ENCODE data around the gene PRR36.

DNA sequence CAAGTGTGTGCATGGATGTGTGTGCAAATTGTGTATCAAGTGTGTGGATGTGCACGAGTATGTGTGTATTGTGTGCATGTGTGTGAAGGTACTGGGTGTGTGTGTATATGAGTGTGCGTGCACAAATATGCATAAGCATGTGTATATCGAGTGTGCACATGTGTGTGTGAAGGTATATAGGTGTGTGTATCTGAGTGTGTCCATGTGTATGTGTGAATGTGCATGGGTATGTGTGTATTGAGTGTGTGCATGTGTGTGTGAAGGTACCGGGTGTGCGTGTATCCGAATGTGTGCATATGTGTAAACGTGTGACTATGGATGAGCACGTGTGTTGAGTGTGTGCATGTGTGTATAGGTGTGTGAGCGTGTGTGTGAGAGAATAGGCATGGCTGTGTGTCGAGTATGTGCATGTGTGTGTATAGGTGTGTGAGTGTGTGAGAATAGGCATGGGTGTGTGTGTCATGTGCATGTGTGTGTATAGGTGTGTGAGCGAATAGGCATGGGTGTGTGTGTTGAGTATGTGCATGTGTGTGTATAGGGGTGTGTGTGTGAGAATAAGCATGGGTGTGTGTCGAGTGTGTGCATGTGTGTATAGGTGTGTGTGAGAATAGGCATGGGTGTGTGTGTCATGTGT, 31.4 kb downstream of the PRR36 start:
- TF ChIP-seq POLR2A (IDR thresholded peaks at IDR 0.05) (no peak), POLR2AphosphoS5 (IDR thresholded peaks at IDR 0.05) (no peak)
- TF ChIP-seq, protein P1, sequence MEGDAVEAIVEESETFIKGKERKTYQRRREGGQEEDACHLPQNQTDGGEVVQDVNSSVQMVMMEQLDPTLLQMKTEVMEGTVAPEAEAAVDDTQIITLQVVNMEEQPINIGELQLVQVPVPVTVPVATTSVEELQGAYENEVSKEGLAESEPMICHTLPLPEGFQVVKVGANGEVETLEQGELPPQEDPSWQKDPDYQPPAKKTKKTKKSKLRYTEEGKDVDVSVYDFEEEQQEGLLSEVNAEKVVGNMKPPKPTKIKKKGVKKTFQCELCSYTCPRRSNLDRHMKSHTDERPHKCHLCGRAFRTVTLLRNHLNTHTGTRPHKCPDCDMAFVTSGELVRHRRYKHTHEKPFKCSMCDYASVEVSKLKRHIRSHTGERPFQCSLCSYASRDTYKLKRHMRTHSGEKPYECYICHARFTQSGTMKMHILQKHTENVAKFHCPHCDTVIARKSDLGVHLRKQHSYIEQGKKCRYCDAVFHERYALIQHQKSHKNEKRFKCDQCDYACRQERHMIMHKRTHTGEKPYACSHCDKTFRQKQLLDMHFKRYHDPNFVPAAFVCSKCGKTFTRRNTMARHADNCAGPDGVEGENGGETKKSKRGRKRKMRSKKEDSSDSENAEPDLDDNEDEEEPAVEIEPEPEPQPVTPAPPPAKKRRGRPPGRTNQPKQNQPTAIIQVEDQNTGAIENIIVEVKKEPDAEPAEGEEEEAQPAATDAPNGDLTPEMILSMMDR (IDR thresholded peaks at IDR 0.05): no peak

Measured in prostate gland (tissue), 2 donors.